Smooth muscle cell (in vitro differentiated cells): ENCODE measurements around the gene DLL1. TPM values are rescaled to one million over a fixed set of nuclear protein-coding genes. Genes with fewer than 3 reads are reported as not detected.

Source experiments
- DNase-seq: peaks from one replicate; lab custom pipeline; 2025; ENCODE audit not compliant: unreplicated experiment; lab: John Stamatoyannopoulos, UW
- H2AFZ ChIP-seq: fragments of 200-600 bp; sonication (generic); 2 replicates; pipeline ENCODE4 v1.6.0; 2016; ENCODE audit warnings: antibody characterized with exemption, low read depth, mild to moderate bottlenecking
- H3F3A ChIP-seq: fragments of 200-600 bp; sonication (generic); 2 replicates; pipeline ENCODE4 v1.6.0; 2017; ENCODE audit warnings: antibody characterized with exemption, low read depth
- H3K27ac ChIP-seq: fragments of 200-600 bp; sonication (generic); 2 replicates; pipeline ENCODE4 v1.5.1; 2016; ENCODE audit warnings: low read depth, mild to moderate bottlenecking
- H3K27me3 ChIP-seq: fragments of 200-600 bp; sonication (generic); 2 replicates; pipeline ENCODE4 v1.6.1; 2016; ENCODE audit warnings: low read depth, mild to moderate bottlenecking
- H3K36me3 ChIP-seq: fragments of 200-600 bp; sonication (generic); 2 replicates; pipeline ENCODE4 v1.5.1; 2016; ENCODE audit warnings: low read depth
- H3K4me1 ChIP-seq: fragments of 200-600 bp; sonication (generic); 2 replicates; pipeline ENCODE4 v1.5.1; 2016; ENCODE audit warnings: low read depth
- H3K4me2 ChIP-seq: fragments of 200-600 bp; sonication (generic); 2 replicates; pipeline ENCODE4 v1.6.0; 2016; ENCODE audit warnings: mild to moderate bottlenecking
- H3K4me3 ChIP-seq: fragments of 200-600 bp; sonication (generic); 2 replicates; pipeline ENCODE4 v1.5.1; 2016; ENCODE audit warnings: mild to moderate bottlenecking
- H3K79me2 ChIP-seq: fragments of 200-600 bp; sonication (generic); 2 replicates; pipeline ENCODE4 v1.6.0; 2016; ENCODE audit warnings: low read depth, mild to moderate bottlenecking
- H3K9ac ChIP-seq: fragments of 200-600 bp; sonication (generic); 2 replicates; pipeline ENCODE4 v1.6.0; 2016; ENCODE audit warnings: low read depth
- H3K9me3 ChIP-seq: fragments of 200-600 bp; sonication (generic); replicated peaks from 2 replicates; pipeline ENCODE4 v1.5.1; 2016; ENCODE audit warnings: low read depth
- H4K20me1 ChIP-seq: fragments of 200-600 bp; sonication (generic); 2 replicates; pipeline ENCODE4 v1.6.0; 2016; ENCODE audit warnings: low read depth
- CTCF ChIP-seq: fragments of 200-600 bp; sonication (generic); IDR thresholded peaks from 2 replicates; pipeline ENCODE4 v1.5.1; 2017; ENCODE audit warnings: borderline replicate concordance, mild to moderate bottlenecking, antibody characterized with exemption; ENCODE audit not compliant: insufficient read depth, poor library complexity, severe bottlenecking
- WGBS: methylation state at CpG from one replicate; pipeline ENCODE4 v1.1.7; 2016; ENCODE audit warnings: low lambda C conversion rate; 5-methylcytosine and 5-hydroxymethylcytosine counted together
- polyA plus RNA-seq: library from polyadenylated mRNA; unstranded; fragments of >200 nt; fragmentation: Nextera tagmentation; extraction: Ambion mirVana; gene quantifications from 2 replicates; pipeline ENCODE4 v1.2.1, GENCODE V29; 2016
- total RNA-seq: library from RNA; depleted of rRNA; stranded (reverse); fragments of >200 nt; gene quantifications from 2 replicates; pipeline ENCODE4 v1.2.3, GENCODE V29; 2014

Gene DLL1
- total and polyA plus RNA-seq, 2 experiments from 2014 or later: 0.36 to 0.70 TPM

- WGBS: 94% methylated on average over 29 of the region's 29 CpGs
- no peak for DNase-seq
- H3K4me2 ChIP-seq: no peak overlapping the region
- H3K4me1 ChIP-seq: no peaks in the 10 kb centered on the region
- no peaks in the 10 kb centered on the region for H3K79me2 ChIP-seq
- no peak for TF ChIP-seq CTCF
- H3K9ac ChIP-seq: no peak overlapping the region
- H3K4me3 ChIP-seq: no peak overlapping the region
- peaks cover 27% of the 10 kb centered on the region for H3K27me3 ChIP-seq
- no peaks in the 10 kb centered on the region for H4K20me1 ChIP-seq
- no peaks in the 10 kb centered on the region for H3K9me3 ChIP-seq
- H3K36me3 ChIP-seq: no peaks in the 10 kb centered on the region
- no peak overlapping the region for H3K27ac ChIP-seq
- no peaks in the 10 kb centered on the region for H3F3A ChIP-seq
- H2AFZ ChIP-seq: no peak overlapping the region
Observed at GRCh38 chr6:170276369-170277057, 14.4 kb downstream of the DLL1 start.

- H3K27me3 ChIP-seq: peaks cover 17% of the 10 kb centered on the region
- H3K27ac ChIP-seq: no peak overlapping the region
- WGBS: 88% methylated on average over 36 of the region's 36 CpGs
- TF ChIP-seq CTCF: no peak
- no peak overlapping the region for H3K4me3 ChIP-seq
- H3K4me1 ChIP-seq: peaks cover 3% of the 10 kb centered on the region
- H3K9me3 ChIP-seq: no peaks in the 10 kb centered on the region
- no peaks in the 10 kb centered on the region for H3F3A ChIP-seq
- H3K9ac ChIP-seq: no peak overlapping the region
- DNase-seq: no peak
- H3K4me2 ChIP-seq: no peak overlapping the region
- no peaks in the 10 kb centered on the region for H3K79me2 ChIP-seq
- no peaks in the 10 kb centered on the region for H4K20me1 ChIP-seq
- no peaks in the 10 kb centered on the region for H3K36me3 ChIP-seq
- no peak overlapping the region for H2AFZ ChIP-seq
Observed at GRCh38 chr6:170274713-170275560, 15.9 kb downstream of the DLL1 start.

GRCh38 chr6:170273681-170274080, 17.2 kb downstream of the DLL1 start:
- WGBS: 93% methylated on average over 7 of the region's 7 CpGs
- Histone ChIP-seq H2AFZ (no peak overlapping the region), H3K4me1 (peaks cover 10% of the 10 kb centered on the region), H3K27ac (no peak overlapping the region), H3K27me3 (peaks cover 17% of the 10 kb centered on the region), H3K36me3 (no peaks in the 10 kb centered on the region), H3K4me2 (no peak overlapping the region), H4K20me1 (no peaks in the 10 kb centered on the region), H3K9ac (no peak overlapping the region), H3K79me2 (no peaks in the 10 kb centered on the region), H3K4me3 (no peak overlapping the region), H3K9me3 (no peaks in the 10 kb centered on the region), H3F3A (no peaks in the 10 kb centered on the region)
- DNase-seq: no peak
- no peak for TF ChIP-seq CTCF
